ENCODE results near the gene HRH3. TPM values are rescaled to one million over a fixed set of nuclear protein-coding genes. Genes with fewer than 3 reads are reported as not detected.

The HRH3 gene
- total RNA-seq, 1 experiment from 2014 or later: not detected

- DNase-seq (ENCODE audit: low spot score): no peak
Measured at GRCh38 chr20:62176866-62177265, 43.2 kb downstream of the HRH3 start.

- no peak for DNase-seq (ENCODE audit: low spot score)
Measured at GRCh38 chr20:62175711-62176110, 44.4 kb downstream of the HRH3 start.

GRCh38 chr20:62174870-62175624 is 45.0 kb downstream of the HRH3 start:
- DNase-seq (ENCODE audit: low spot score): no peak

GRCh38 chr20:62174021-62174804 is 45.9 kb downstream of the HRH3 start:
- no peak for DNase-seq (ENCODE audit: low spot score)

DNA sequence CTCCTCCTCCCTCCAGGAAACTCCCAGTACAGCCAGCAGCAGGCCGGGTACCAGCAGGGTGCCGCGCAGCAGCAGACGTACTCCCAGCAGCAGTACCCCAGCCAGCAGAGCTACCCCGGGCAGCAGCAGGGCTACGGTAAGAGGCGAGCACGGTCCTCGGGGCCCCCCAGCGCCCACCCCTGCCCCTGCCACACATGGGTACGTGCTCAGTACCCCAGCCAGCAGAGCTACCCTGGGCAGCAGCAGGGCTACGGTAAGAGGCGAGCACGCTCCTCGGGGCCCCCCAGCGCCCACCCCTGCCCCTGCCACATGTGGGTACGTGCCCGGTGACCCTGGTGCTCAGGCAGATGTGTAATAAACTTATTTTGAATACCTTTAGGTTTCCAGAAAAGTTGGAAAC is 47.4 kb downstream of the HRH3 start:
- no peak for DNase-seq (ENCODE audit: low spot score)

- DNase-seq (ENCODE audit: low spot score): no peak
Measured at GRCh38 chr20:62171245-62171644, 48.8 kb downstream of the HRH3 start.

GRCh38 chr20:62170536-62170935 is 49.5 kb downstream of the HRH3 start:
- no peak for DNase-seq (ENCODE audit: low spot score)

DNA sequence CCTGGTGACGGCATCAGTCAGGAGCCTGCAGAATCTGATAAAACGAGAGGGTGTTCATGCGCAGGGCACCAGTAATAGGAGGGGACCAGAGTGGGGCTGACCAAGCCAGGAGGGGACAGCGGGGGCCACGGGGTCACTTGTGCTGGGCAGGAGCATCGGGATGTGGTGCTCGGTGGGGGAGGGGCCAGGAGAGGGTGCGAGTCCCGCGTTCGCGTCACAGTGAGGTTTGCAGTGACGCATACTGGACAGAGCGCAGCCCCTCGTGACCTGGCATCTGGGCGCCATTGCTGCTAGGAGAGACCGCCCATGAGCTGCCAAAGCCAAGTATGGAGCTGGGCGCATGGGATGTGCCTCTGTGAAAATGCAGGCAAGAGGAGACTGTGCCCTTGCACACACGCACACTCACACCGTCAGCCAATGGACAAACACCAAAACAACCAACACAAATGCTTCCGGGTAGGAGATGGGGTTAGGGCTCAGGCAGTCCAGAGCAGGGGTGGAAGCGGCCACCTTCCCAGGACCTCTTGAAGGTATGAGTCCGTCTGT is 51.1 kb downstream of the HRH3 start:
- DNase-seq (ENCODE audit: low spot score): no peak

DNA sequence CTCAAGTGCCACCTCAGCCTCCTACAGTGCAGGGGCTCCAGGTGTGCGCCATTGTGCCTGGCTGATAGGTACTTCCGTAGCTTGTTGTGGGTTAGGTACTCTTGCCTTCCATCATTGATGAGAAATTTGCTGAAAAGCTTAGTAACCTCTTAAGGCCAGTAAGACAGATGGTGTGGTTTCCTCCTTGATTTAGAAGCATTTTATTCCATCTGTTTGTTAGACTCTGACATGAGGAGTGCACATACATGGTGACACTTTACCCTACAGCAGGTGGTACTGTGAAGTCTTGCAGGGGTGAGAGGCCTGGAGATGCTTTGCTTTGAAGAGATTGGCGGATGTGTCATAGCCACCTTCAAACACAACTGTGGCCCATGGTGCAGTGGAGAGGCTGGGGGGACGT is 52.0 kb downstream of the HRH3 start:
- no peak for DNase-seq (ENCODE audit: low spot score)

DNA sequence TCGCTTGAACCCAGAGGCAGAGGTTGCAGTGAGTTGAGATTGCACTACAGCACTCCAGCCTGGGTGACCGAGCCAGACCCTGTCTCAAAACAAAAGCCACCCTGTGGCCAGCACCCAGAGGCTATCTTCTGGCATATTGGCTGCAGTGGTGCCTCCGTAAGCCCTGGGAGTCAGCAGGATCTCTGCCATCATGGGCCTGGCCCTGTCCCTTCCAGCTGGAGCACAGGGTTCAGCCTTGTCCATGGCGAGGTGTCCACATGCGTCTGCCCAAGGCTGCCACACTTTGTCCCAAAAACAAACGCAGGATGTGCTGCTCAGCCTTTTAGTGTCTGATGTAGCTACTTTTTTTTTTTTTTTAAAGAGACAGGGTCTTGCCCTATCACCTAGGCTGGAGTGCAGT is 52.6 kb downstream of the HRH3 start:
- no peak for DNase-seq (ENCODE audit: low spot score)

GRCh38 chr20:62165762-62166399 is 54.2 kb downstream of the HRH3 start:
- DNase-seq (ENCODE audit: low spot score): no peak

Other genes starting within 250 kb of the HRH3 start
- gene TAF4, start 154.4 kb downstream of the HRH3 start, total RNA-seq (2014; rRNA removed; shearing (Covaris generic)): 5.1 TPM in 2 replicates
- gene LSM14B, start 97.8 kb downstream of the HRH3 start, total RNA-seq (2014; rRNA removed; shearing (Covaris generic)): 45.6 and 55.0 TPM in 2 replicates
- 837 and 1,013 TPM in 2 replicates for gene PSMA7, start 76.9 kb downstream of the HRH3 start, total RNA-seq (2014; rRNA removed; shearing (Covaris generic))
- 8.5 and 11.6 TPM in 2 replicates for gene SS18L1, start 76.5 kb downstream of the HRH3 start, total RNA-seq (2014; rRNA removed; shearing (Covaris generic))
- gene MTG2, start 37.2 kb downstream of the HRH3 start, total RNA-seq (2014; rRNA removed; shearing (Covaris generic)): 14.9 and 16.1 TPM in 2 replicates
- 20.1 TPM in 2 replicates for gene OSBPL2, start 18.2 kb upstream of the HRH3 start, total RNA-seq (2014; rRNA removed; shearing (Covaris generic))
- 329 and 402 TPM in 2 replicates for gene ADRM1, start 82.7 kb upstream of the HRH3 start, total RNA-seq (2014; rRNA removed; shearing (Covaris generic))
- gene LAMA5, start 147.0 kb upstream of the HRH3 start, total RNA-seq (2014; rRNA removed; shearing (Covaris generic)): 63.8 and 81.2 TPM in 2 replicates
- gene RPS21, start 166.8 kb upstream of the HRH3 start, total RNA-seq (2014; rRNA removed; shearing (Covaris generic)): 2,286 and 2,536 TPM in 2 replicates
- gene CABLES2, start 187.0 kb upstream of the HRH3 start, total RNA-seq (2014; rRNA removed; shearing (Covaris generic)): 10.4 and 12.9 TPM in 2 replicates
- gene RBBP8NL, start 207.3 kb upstream of the HRH3 start, total RNA-seq (2014; rRNA removed; shearing (Covaris generic)): not detected in 2 replicates